ENCODE data around the gene GSTT2B. TPM values are rescaled to one million over a fixed set of nuclear protein-coding genes. Genes with fewer than 3 reads are reported as not detected.
"Not testable (repeated sequence)": the region's sequence is repeated elsewhere in the genome, so short reads cannot be mapped to it uniquely, and the experiment has no call there.

The GSTT2B gene
- total RNA-seq, 1 donor = 13.8 TPM

DNA sequence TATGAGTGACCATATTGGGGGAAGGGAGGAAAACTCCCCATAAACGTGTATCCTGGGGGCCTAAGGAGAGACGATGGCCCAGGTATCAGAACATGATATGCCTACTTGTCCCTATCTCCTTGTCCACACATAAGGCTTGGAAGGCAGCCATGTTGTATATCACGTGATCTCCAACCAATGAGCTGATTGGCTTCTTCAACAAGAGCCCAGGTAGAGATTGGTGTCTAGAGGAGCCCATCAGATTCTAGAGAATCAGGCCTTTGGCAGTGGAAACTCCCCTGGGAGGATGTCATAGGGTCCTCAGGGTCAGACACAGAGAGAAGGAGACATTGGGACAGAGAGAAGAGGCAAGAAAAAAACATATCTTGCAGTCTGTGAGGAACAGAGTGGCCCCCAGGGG is 13.6 kb downstream of the GSTT2B start:
- H3K4me2 ChIP-seq (ENCODE audit: insufficient read depth, low read length); H3K9me3 ChIP-seq (ENCODE audit: low read depth, low read length); H3K79me2 ChIP-seq (ENCODE audit: insufficient read depth, low read length); H4K20me1 ChIP-seq (ENCODE audit: insufficient read depth, low read length); H3K36me3 ChIP-seq (ENCODE audit: insufficient read depth, low read length); H3K27ac ChIP-seq (ENCODE audit: low read depth, low read length); H3K4me1 ChIP-seq (ENCODE audit: insufficient read depth, low read length); H3K27me3 ChIP-seq (ENCODE audit: insufficient read depth, low read length); H2AFZ ChIP-seq (ENCODE audit: low read length); DNase-seq (ENCODE audit: insufficient read length, low spot score, missing footprints); H3K4me3 ChIP-seq (ENCODE audit: insufficient read depth, low read length): not testable (repeated sequence)

DNA sequence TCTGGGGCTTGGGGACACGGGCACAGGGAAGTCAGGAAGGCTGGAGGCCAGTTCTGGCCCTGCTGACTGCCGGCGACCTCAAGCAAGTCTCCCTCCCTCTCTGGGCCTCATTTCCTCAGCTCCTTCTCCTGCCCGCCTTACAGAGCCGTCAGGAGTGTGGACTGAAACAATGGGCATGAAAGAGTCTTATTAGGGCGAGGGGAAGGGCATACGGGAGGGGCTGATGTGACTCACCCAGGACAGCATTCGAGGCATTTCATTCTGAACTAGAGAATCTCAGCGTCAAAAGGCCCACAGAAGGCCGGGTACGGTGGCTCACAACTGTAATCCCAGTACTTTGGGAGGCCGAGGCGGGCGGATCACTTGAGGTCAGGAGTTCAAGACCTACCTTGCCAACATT is 20.8 kb downstream of the GSTT2B start:
- H3K79me2 ChIP-seq (ENCODE audit: insufficient read depth, low read length); H3K27me3 ChIP-seq (ENCODE audit: insufficient read depth, low read length); H4K20me1 ChIP-seq (ENCODE audit: insufficient read depth, low read length); H3K4me1 ChIP-seq (ENCODE audit: insufficient read depth, low read length); H3K36me3 ChIP-seq (ENCODE audit: insufficient read depth, low read length); H2AFZ ChIP-seq (ENCODE audit: low read length); H3K9me3 ChIP-seq (ENCODE audit: low read depth, low read length); H3K27ac ChIP-seq (ENCODE audit: low read depth, low read length); DNase-seq (ENCODE audit: insufficient read length, low spot score, missing footprints); H3K4me3 ChIP-seq (ENCODE audit: insufficient read depth, low read length); H3K4me2 ChIP-seq (ENCODE audit: insufficient read depth, low read length): not testable (repeated sequence)

DNA sequence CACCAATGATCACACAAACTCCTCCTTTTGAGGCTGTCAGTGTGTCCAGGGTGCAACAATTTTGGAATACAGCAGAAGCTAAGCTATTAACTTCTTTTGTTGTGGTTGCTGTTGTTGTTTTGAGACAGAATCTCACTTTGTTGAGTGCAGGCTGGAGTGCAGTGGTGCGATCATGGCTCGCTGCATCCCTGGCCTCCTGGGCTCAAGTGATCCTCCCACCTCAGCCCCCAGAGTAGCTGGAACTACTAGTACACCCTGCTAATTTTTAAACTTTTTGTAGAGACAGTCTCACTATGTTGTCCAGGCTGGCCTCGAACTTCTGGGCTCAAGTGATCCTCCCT is 22.0 kb downstream of the GSTT2B start:
- H3K4me1 ChIP-seq (ENCODE audit: insufficient read depth, low read length) = no peaks in the 10 kb centered on the region
- no peaks in the 10 kb centered on the region for H3K79me2 ChIP-seq (ENCODE audit: insufficient read depth, low read length)
- no peak overlapping the region for H3K4me3 ChIP-seq (ENCODE audit: insufficient read depth, low read length)
- no peaks in the 10 kb centered on the region for H4K20me1 ChIP-seq (ENCODE audit: insufficient read depth, low read length)
- H3K36me3 ChIP-seq (ENCODE audit: insufficient read depth, low read length) = no peaks in the 10 kb centered on the region
- H3K27ac ChIP-seq (ENCODE audit: low read depth, low read length) = no peak overlapping the region
- TF ChIP-seq, protein P1, sequence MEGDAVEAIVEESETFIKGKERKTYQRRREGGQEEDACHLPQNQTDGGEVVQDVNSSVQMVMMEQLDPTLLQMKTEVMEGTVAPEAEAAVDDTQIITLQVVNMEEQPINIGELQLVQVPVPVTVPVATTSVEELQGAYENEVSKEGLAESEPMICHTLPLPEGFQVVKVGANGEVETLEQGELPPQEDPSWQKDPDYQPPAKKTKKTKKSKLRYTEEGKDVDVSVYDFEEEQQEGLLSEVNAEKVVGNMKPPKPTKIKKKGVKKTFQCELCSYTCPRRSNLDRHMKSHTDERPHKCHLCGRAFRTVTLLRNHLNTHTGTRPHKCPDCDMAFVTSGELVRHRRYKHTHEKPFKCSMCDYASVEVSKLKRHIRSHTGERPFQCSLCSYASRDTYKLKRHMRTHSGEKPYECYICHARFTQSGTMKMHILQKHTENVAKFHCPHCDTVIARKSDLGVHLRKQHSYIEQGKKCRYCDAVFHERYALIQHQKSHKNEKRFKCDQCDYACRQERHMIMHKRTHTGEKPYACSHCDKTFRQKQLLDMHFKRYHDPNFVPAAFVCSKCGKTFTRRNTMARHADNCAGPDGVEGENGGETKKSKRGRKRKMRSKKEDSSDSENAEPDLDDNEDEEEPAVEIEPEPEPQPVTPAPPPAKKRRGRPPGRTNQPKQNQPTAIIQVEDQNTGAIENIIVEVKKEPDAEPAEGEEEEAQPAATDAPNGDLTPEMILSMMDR (IDR thresholded peaks at IDR 0.05; ENCODE audit: extremely low read depth, low read depth, low read length) = no peak
- H3K27me3 ChIP-seq (ENCODE audit: insufficient read depth, low read length) = no peaks in the 10 kb centered on the region
- DNase-seq (ENCODE audit: insufficient read length, low spot score, missing footprints) = no peak
- H3K9me3 ChIP-seq (ENCODE audit: low read depth, low read length) = no peaks in the 10 kb centered on the region
- no peak overlapping the region for H3K4me2 ChIP-seq (ENCODE audit: insufficient read depth, low read length)
- no peak overlapping the region for H2AFZ ChIP-seq (ENCODE audit: low read length)

DNA sequence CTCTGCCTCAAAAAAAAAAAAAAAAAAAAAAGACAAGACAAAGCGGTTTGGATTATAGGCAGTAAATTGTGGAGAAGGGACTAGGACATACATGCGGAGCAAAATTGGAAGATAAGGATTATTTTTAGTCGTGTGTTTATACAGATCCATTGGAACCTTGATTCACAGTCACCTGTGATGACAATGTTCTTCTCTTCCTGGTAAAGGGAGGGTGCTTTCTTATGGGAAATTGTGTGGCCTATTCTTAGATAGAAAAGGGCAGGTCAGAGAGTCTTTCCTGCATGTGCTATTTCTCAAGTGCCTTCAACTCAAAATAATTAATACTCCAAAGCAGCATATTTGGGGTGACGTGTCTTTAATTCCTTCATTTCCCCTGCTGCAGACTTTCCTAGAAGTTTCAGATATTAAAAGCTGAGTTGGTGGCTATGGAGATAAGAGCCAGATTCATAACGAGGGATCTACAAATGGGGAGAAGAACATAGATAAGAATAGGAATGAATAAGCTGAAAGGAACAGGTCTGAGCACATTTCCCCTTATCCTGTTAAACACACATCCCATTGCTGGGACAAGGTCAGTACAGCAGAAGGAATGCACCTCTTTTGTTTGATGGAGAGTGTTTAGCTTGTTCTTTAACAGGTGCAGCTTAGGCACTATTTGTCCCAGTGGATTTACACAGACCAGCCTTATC is 22.5 kb downstream of the GSTT2B start:
- H3K36me3 ChIP-seq (ENCODE audit: insufficient read depth, low read length) = no peaks in the 10 kb centered on the region
- no peak overlapping the region for H3K4me2 ChIP-seq (ENCODE audit: insufficient read depth, low read length)
- H2AFZ ChIP-seq (ENCODE audit: low read length) = no peak overlapping the region
- no peaks in the 10 kb centered on the region for H3K4me1 ChIP-seq (ENCODE audit: insufficient read depth, low read length)
- H3K79me2 ChIP-seq (ENCODE audit: insufficient read depth, low read length) = no peaks in the 10 kb centered on the region
- H3K9me3 ChIP-seq (ENCODE audit: low read depth, low read length) = no peaks in the 10 kb centered on the region
- no peaks in the 10 kb centered on the region for H3K27me3 ChIP-seq (ENCODE audit: insufficient read depth, low read length)
- H3K27ac ChIP-seq (ENCODE audit: low read depth, low read length) = no peak overlapping the region
- no peaks in the 10 kb centered on the region for H4K20me1 ChIP-seq (ENCODE audit: insufficient read depth, low read length)
- no peak overlapping the region for H3K4me3 ChIP-seq (ENCODE audit: insufficient read depth, low read length)
- TF ChIP-seq, protein P1 (IDR thresholded peaks at IDR 0.05; ENCODE audit: extremely low read depth, low read depth, low read length) = no peak
- DNase-seq (ENCODE audit: insufficient read length, low spot score, missing footprints) = no peak

DNA sequence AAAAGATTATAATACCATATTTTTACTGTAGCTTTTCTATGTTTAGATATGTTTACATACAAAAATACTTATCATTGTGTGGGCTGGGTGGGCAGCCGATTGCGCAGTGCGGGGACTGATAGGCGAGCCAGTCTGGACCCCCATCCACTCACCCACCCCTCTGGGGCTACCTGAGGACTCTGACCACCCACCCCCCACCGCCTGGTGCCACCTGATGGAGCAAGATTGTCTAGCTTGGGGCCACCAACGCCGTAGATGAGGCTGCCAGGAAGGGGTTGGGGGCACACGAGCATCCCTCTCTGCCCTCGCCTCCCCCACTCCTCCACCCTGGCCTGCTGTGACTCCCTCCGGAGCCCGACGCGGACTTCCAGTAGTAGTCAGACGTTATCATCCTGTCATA is 34.4 kb downstream of the GSTT2B start:
- Histone ChIP-seq H3K4me2 (ENCODE audit: insufficient read depth, low read length) (no peak overlapping the region), H4K20me1 (ENCODE audit: insufficient read depth, low read length) (no peaks in the 10 kb centered on the region), H3K4me1 (ENCODE audit: insufficient read depth, low read length) (no peaks in the 10 kb centered on the region), H3K27ac (ENCODE audit: low read depth, low read length) (no peak overlapping the region), H3K79me2 (ENCODE audit: insufficient read depth, low read length) (no peaks in the 10 kb centered on the region), H3K36me3 (ENCODE audit: insufficient read depth, low read length) (peaks cover 7% of the 10 kb centered on the region), H2AFZ (ENCODE audit: low read length) (no peak overlapping the region), H3K9me3 (ENCODE audit: low read depth, low read length) (peaks cover 8% of the 10 kb centered on the region), H3K4me3 (ENCODE audit: insufficient read depth, low read length) (no peak overlapping the region), H3K27me3 (ENCODE audit: insufficient read depth, low read length) (no peaks in the 10 kb centered on the region)
- TF ChIP-seq, protein P1 (IDR thresholded peaks at IDR 0.05; ENCODE audit: extremely low read depth, low read depth, low read length) = no peak
- DNase-seq (ENCODE audit: insufficient read length, low spot score, missing footprints) = no peak

Data from osteoblast (primary cell).